Ovary (tissue), 10 donors: ENCODE results near the gene GDI2. TPM values are rescaled to one million over a fixed set of nuclear protein-coding genes. Genes with fewer than 3 reads are reported as not detected.

Experiments used
- DNase-seq, 5 donors: peaks; one replicate each; pipeline ENCODE4 v3.0.0-alpha.2; 2019 to 2020
- H3K27ac ChIP-seq, 2 donors: fragments of 200-600 bp; one replicate each; pipeline versions ENCODE4 v1.5.1 to v1.8.0; 2019 to 2022
- H3K27me3 ChIP-seq: fragments of 200-600 bp; one replicate; pipeline ENCODE4 v1.8.0; 2022
- H3K36me3 ChIP-seq: fragments of 200-600 bp; sonication (generic); one replicate; pipeline ENCODE4 v1.5.1; 2019
- H3K4me1 ChIP-seq: one replicate; pipeline ENCODE4 v1.8.1; 2013; ENCODE audit warnings: mild to moderate bottlenecking, moderate library complexity; ENCODE audit not compliant: insufficient read depth
- H3K4me3 ChIP-seq: fragments of 200-600 bp; sonication (generic); one replicate; pipeline ENCODE4 v1.5.1; 2017
- H3K9me3 ChIP-seq, 2 donors: fragments of 200-600 bp in 1 of 2; sonication (generic) in 1 of 2; one replicate each; pipeline versions ENCODE4 v1.5.1 to v1.8.1; 2013 to 2019; ENCODE audit warnings: mild to moderate bottlenecking in 1 of 2, moderate library complexity in 1 of 2
- CTCF ChIP-seq, 3 donors: fragments of 450-650 bp in 2 of 3; fragments of 200-600 bp in 1 of 3; IDR thresholded peaks; one replicate each; pipeline versions ENCODE4 v1.5.1 to v1.8.0; 2016 to 2022; ENCODE audit warnings: antibody characterized with exemption in 3 of 3, mild to moderate bottlenecking in 1 of 3
- EP300 ChIP-seq: sonication (generic); formaldehyde crosslinking; IDR thresholded peaks from one replicate; pipeline ENCODE4 v1.6.1; 2017; ENCODE audit warnings: antibody characterized with exemption
- POLR2A ChIP-seq: fragments of 450-650 bp; IDR thresholded peaks from one replicate; pipeline ENCODE4 v1.6.1; 2017; ENCODE audit warnings: antibody characterized with exemption, mild to moderate bottlenecking, moderate library complexity
- WGBS, 3 donors: extraction: QIAGEN DNeasy Blood & Tissue Kit in 1 of 3; methylation state at CpG; one replicate each; pipeline versions ENCODE4 v1.1.5 to v1.1.7; 2013 to 2017; 5-methylcytosine and 5-hydroxymethylcytosine counted together
- intact Hi-C, 4 donors: fragments of 100-400 bp; cut with DNase I; formaldehyde crosslinking; loops; one replicate each; pipeline versions ENCODE4 v1.11.0 to v1.15.1; 2022 to 2023
- long read RNA-seq, 3 donors: library from polyadenylated mRNA in 2 of 3; unstranded in 2 of 3; transcript quantifications; one replicate each; pipeline ENCODE4 v2.0.0 and lab custom pipeline, GENCODE V29; 2021 to 2026
- polyA plus RNA-seq, 2 donors: library from polyadenylated mRNA; stranded (reverse); fragments of 200-250 nt in 1 of 2; fragments of 350-450 nt in 1 of 2; fragmentation: Illumina TruSeq in 1 of 2; extraction: RNeasy Lipid Tissue Mini Kit (QIAGEN cat#74804) in 1 of 2; gene quantifications; one replicate each; pipeline ENCODE4 v1.2.3, GENCODE V29; 2013 to 2014
- total RNA-seq, 7 donors: library from RNA; depleted of rRNA in 2 of 7; stranded (reverse); fragments of >200 nt in 2 of 7; fragmentation: NEBNext Ultra II Directional in 3 of 7; extraction: Animal tissue kit (Norgen Biotek cat#: 25700) in 3 of 7; gene quantifications; one replicate each; pipeline versions ENCODE4 v1.1.0 to v1.2.4, GENCODE V29; 2016 to 2023
- donor health status: DM: no; HTN: no; CAD: no; lungs with moderate emphysema.
- donor health status: DM: no; HTN: no; CAD: no.
- donor health status: Bipolar disorder and iron deficiency.
- donor health status: DM: yes; HTN: yes; CAD: no.
- donor health status: DM: no; HTN: no; CAD: no.
- donor health status: DM: yes; HTN: yes; CAD: no.

Gene GDI2
- total RNA-seq, result 100 to 1,000 TPM; 148 to 198 (median 177) TPM
- 100 to 1,000 TPM; 111 to 269 TPM for polyA plus RNA-seq
- long read RNA-seq, donor 1, transcript GDI2-203 (11 exons, 2,412 nt), result major isoform, 1,215 of 1,309 reads
- long read RNA-seq, donor 1, transcript GDI2-202 (10 exons, 1,408 nt), result minor isoform, 23 of 1,309 reads
- long read RNA-seq, donor 1, partial matches to known transcripts, result 38 of 1,309 reads
- long read RNA-seq, donor 1, other reads (novel, unspliced or antisense), result 33 of 1,309 reads
- long read RNA-seq, donor 2, transcript GDI2-203 (11 exons, 2,412 nt), result major isoform, 61 of 216 reads
- long read RNA-seq, donor 2, partial matches to known transcripts, result 155 of 216 reads
- long read RNA-seq, donor 2, other reads (novel, unspliced or antisense), result 0 of 216 reads
- long read RNA-seq, donor 3, transcript GDI2-202 (10 exons, 1,408 nt), result minor isoform, 8 of 354 reads
- long read RNA-seq, donor 3, transcript GDI2-203 (11 exons, 2,412 nt), result major isoform, 331 of 354 reads
- long read RNA-seq, donor 3, partial matches to known transcripts, result 7 of 354 reads
- long read RNA-seq, donor 3, other reads (novel, unspliced or antisense), result 8 of 354 reads

- intact Hi-C loops, result loop anchor here in 2 of 4 donors (5.0 to 10.0 kb wide), 2 partner anchors 79 to 129 kb away; partner anchors contain the start of genes FBH1 (in 1 of the 2) and TASOR2 (in 1 of the 2)
- Histone ChIP-seq H3K36me3 (no peaks in the 10 kb centered on the region), H3K4me3 (peak within 1 kb of the TSS; percentile 99), H3K9me3 (no peaks in the 10 kb centered on the region), H3K27me3 (no peaks in the 10 kb centered on the region), H3K27ac (peak within 1 kb of the TSS; percentile 75 to 94), H3K4me1 (peaks cover 6% of the 10 kb centered on the region)
- WGBS, 3 donors, result 0 to 1% (median 0%) methylated on average over 45 to 77 of the region's 77 CpGs
- TF ChIP-seq CTCF (IDR thresholded peaks at IDR 0.05) (peak in 2 of 3 donors; percentile 11 to 20), EP300 (no peak), POLR2A (peak; percentile 74)
- peak; percentile 95 to 98 (median 97) for DNase-seq
Measured at GRCh38 chr10:5813341-5814109, at the start of gene GDI2. Gene GDI2, minus strand, starts transcription at chr10:5813434. Its CDS starts 176 bp downstream, at chr10:5813258.

GRCh38 chr10:5862360-5862961 lies 49.2 kb upstream of the GDI2 start:
- no peaks in the 10 kb centered on the region for H3K9me3 ChIP-seq
- TF ChIP-seq EP300 (no peak), POLR2A (no peak)
- intact Hi-C loops, result no loop called here
- H3K4me1 ChIP-seq, result no peaks in the 10 kb centered on the region
- H3K4me3 ChIP-seq, result no peak overlapping the region
- no peaks in the 10 kb centered on the region for H3K27me3 ChIP-seq
- WGBS, 3 donors, result 93 to 97% (median 94%) methylated on average over 7 of the region's 7 CpGs
- DNase-seq, result no peak
- no peaks in the 10 kb centered on the region for H3K36me3 ChIP-seq
- no peak overlapping the region for H3K27ac ChIP-seq

- Histone ChIP-seq H3K9me3 (no peaks in the 10 kb centered on the region), H3K4me1 (no peaks in the 10 kb centered on the region), H3K4me3 (no peak overlapping the region), H3K27me3 (no peaks in the 10 kb centered on the region), H3K36me3 (no peaks in the 10 kb centered on the region), H3K27ac (no peak overlapping the region)
- no peak for DNase-seq
- intact Hi-C loops, result no loop called here
- TF ChIP-seq CTCF (IDR thresholded peaks at IDR 0.05), result no peak
- no peak for TF ChIP-seq POLR2A
- TF ChIP-seq EP300, result no peak
- 81 to 90% (median 87%) methylated on average over 7 of the region's 7 CpGs for WGBS, 3 donors
Measured at GRCh38 chr10:5860066-5860465, 46.8 kb upstream of the GDI2 start.

GRCh38 chr10:5858811-5859210 lies 45.6 kb upstream of the GDI2 start:
- H3K4me3 ChIP-seq, result no peak overlapping the region
- intact Hi-C loops, result no loop called here
- no peaks in the 10 kb centered on the region for H3K36me3 ChIP-seq
- no peak overlapping the region for H3K27ac ChIP-seq
- TF ChIP-seq CTCF (IDR thresholded peaks at IDR 0.05) (no peak), EP300 (no peak), POLR2A (no peak)
- no peaks in the 10 kb centered on the region for H3K27me3 ChIP-seq
- 72 to 85% (median 77%) methylated on average over 5 of the region's 5 CpGs for WGBS, 3 donors
- H3K4me1 ChIP-seq, result no peaks in the 10 kb centered on the region
- no peaks in the 10 kb centered on the region for H3K9me3 ChIP-seq
- no peak for DNase-seq
